PFSK-1 (cell line): Measurements from ENCODE around the gene PLEKHG2.

Experiments used
- POLR2AphosphoS5 ChIP-seq: IDR thresholded peaks from 2 replicates; pipeline ENCODE4 v1.6.1; 2012; ENCODE audit warnings: low read depth, mild to moderate bottlenecking, control low read depth, low read length, moderate library complexity
- SIN3A ChIP-seq: IDR thresholded peaks from 2 replicates; pipeline ENCODE4 v1.6.1; 2012; ENCODE audit warnings: mild to moderate bottlenecking, low read length, moderate library complexity, borderline replicate concordance; ENCODE audit not compliant: insufficient read depth
- TF ChIP-seq, protein P1 (sequence below), 2 experiments: IDR thresholded peaks; 2 replicates each; pipeline versions ENCODE4 v1.6.1 to v1.8.0; 2011 to 2012; ENCODE audit warnings: low read depth in 2 of 2, low read length in 2 of 2, control low read depth in 1 of 2, inconsistent platforms in 1 of 2, mild to moderate bottlenecking in 1 of 2, moderate library complexity in 1 of 2; ENCODE audit not compliant: insufficient read depth in 1 of 2

DNA sequence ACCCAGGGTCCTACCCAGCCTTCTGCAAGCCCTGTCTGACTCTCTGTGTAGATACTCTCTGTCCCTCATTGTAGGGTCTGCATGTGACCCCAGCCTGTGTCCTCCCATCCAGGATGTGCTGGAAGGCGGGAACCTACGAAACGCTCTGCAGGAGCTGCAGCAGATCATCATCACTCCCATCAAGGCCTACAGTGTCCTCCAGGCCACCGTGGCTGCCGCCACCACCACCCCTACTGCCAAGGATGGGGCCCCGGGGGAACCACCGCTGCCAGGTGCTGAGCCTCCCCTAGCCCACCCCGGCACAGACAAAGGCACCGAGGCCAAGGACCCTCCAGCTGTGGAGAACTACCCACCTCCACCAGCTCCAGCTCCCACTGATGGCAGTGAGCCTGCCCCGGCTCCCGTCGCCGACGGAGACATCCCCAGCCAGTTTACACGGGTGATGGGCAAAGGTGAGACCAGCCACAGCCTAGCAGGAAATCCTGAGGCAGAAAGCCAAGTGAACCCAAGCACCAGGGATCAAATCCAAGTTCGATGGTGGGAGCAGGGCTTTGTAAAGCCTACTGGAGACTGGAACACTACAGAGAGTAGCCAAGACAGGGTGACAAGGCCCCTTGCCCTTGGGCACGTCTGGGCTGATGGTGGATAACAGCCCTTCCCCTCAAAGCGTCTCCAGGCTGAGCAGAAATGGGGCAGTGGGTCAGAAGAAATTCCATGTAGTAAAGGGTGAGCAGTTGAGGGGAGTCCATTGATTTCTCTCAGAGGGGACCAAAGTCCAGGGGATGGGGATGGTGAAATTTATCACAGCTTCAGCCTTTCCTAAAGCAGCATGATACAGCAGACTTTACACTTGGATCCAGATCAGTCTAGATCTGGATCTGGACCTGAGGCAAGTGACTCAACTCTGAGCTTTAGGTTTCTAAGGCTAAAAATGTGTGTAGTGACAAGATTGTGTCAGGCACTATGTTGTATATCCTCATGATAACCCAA is 34.8 kb upstream of the PLEKHG2 start:
- TF ChIP-seq SIN3A (no peak), POLR2AphosphoS5 (no peak)
- TF ChIP-seq, protein P1, sequence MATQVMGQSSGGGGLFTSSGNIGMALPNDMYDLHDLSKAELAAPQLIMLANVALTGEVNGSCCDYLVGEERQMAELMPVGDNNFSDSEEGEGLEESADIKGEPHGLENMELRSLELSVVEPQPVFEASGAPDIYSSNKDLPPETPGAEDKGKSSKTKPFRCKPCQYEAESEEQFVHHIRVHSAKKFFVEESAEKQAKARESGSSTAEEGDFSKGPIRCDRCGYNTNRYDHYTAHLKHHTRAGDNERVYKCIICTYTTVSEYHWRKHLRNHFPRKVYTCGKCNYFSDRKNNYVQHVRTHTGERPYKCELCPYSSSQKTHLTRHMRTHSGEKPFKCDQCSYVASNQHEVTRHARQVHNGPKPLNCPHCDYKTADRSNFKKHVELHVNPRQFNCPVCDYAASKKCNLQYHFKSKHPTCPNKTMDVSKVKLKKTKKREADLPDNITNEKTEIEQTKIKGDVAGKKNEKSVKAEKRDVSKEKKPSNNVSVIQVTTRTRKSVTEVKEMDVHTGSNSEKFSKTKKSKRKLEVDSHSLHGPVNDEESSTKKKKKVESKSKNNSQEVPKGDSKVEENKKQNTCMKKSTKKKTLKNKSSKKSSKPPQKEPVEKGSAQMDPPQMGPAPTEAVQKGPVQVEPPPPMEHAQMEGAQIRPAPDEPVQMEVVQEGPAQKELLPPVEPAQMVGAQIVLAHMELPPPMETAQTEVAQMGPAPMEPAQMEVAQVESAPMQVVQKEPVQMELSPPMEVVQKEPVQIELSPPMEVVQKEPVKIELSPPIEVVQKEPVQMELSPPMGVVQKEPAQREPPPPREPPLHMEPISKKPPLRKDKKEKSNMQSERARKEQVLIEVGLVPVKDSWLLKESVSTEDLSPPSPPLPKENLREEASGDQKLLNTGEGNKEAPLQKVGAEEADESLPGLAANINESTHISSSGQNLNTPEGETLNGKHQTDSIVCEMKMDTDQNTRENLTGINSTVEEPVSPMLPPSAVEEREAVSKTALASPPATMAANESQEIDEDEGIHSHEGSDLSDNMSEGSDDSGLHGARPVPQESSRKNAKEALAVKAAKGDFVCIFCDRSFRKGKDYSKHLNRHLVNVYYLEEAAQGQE (IDR thresholded peaks at IDR 0.05; ENCODE audit: insufficient read depth in 1 of 2, low read depth in 2 of 2, low read length in 2 of 2): no peak
